Right lobe of liver (tissue), 4 donors: ENCODE results near the gene CCR5.

Source experiments
- POLR2A ChIP-seq: fragments of 450-650 bp; IDR thresholded peaks from one replicate; pipeline ENCODE4 v1.6.1; 2017; ENCODE audit warnings: antibody characterized with exemption, mild to moderate bottlenecking
- TF ChIP-seq, protein P1 (sequence below), 4 donors: fragments of 200-600 bp in 3 of 4; fragments of 450-650 bp in 1 of 4; IDR thresholded peaks; one replicate each; pipeline versions ENCODE4 v1.5.1 to v1.8.0; 2016 to 2022; ENCODE audit warnings: antibody characterized with exemption in 4 of 4, mild to moderate bottlenecking in 2 of 4
- donor health status: DM: no; HTN: no; CAD: no.
- donor health status: DM: no; HTN: no; CAD: no.
- donor health status: DM: no; HTN: yes; CAD: no.

DNA sequence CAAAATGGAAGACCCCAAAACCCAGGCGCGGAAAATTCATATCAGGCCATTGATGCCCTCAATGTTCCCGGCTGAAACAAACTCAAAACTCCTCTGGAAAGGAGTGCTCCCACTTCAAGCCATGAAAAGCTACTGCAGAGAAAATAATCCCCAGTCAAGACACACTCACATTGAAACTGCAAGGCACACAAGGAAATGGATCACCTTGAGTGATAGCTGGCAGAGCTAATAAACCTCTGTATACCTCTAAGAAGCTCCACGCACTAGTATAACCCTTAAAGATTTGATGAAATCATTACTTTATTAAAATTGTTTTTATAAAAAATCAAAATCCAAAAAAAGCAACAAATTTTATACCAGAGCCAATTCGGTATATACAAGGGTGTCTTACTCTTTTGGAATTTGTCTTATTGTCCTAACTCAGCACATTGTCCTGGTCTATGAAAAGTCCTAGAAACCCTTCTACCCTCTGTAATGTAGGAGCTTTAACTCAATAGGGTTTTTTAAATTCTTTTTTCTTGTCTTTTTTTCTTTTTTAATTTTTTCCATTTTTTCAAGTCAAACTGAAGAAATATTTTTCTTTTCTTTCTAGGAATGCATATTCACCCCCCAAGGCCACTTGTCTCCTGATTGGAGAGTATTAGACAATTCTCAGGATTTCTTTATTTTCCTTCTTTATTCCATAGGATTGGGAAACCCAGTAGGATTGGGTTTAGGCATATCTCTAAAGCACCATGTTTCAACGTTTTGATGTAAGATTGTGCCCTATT lies 27.6 kb downstream of the CCR5 start:
- TF ChIP-seq, protein P1, sequence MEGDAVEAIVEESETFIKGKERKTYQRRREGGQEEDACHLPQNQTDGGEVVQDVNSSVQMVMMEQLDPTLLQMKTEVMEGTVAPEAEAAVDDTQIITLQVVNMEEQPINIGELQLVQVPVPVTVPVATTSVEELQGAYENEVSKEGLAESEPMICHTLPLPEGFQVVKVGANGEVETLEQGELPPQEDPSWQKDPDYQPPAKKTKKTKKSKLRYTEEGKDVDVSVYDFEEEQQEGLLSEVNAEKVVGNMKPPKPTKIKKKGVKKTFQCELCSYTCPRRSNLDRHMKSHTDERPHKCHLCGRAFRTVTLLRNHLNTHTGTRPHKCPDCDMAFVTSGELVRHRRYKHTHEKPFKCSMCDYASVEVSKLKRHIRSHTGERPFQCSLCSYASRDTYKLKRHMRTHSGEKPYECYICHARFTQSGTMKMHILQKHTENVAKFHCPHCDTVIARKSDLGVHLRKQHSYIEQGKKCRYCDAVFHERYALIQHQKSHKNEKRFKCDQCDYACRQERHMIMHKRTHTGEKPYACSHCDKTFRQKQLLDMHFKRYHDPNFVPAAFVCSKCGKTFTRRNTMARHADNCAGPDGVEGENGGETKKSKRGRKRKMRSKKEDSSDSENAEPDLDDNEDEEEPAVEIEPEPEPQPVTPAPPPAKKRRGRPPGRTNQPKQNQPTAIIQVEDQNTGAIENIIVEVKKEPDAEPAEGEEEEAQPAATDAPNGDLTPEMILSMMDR (IDR thresholded peaks at IDR 0.05): no peak
- no peak for TF ChIP-seq POLR2A
